Stimulated activated CD4-positive, alpha-beta T cell treated with anti-CD3 and anti-CD28 coated beads, TNF-alpha, amount 100 ng/mL, for 24 hours (primary cell): ENCODE results near the gene PF4V1.

Source experiments
- DNase-seq, 3 experiments: peaks; one replicate each; pipeline ENCODE4 v3.0.0-alpha.2; 2020; ENCODE audit warnings: low read depth in 3 of 3

PF4V1 gene

DNA sequence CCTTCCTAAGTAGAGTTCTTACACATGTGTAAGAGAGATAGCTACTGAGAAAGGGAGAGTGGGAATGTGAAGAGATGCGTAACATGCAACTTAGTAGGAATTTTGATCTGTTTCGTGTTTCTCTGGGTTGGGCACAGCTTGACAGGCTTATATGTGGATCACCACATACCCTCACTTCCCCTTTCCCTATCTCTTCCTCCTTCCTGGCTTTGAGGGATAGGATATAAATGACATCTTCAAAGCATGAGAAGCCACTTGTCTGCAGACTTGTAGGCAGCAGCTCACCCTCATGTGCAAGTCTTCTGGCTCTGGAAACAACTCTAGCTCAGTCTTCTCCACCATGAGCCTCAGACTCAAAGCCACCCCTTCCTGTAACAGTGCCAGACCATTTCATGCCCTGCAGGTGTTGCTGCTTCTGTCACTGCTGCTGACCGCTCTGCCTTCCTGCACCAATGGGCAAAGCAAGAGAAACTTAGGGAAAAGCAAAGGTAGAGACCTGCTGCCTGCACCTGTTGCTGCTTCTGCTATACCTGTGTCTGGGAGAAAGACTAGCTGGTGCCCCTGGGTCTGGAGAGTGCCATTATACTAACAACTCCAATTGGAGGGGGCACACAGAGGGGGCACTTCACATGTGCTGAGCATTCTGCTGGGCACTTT lies 5.4 kb upstream of the PF4V1 start:
- DNase-seq = no peak

DNA sequence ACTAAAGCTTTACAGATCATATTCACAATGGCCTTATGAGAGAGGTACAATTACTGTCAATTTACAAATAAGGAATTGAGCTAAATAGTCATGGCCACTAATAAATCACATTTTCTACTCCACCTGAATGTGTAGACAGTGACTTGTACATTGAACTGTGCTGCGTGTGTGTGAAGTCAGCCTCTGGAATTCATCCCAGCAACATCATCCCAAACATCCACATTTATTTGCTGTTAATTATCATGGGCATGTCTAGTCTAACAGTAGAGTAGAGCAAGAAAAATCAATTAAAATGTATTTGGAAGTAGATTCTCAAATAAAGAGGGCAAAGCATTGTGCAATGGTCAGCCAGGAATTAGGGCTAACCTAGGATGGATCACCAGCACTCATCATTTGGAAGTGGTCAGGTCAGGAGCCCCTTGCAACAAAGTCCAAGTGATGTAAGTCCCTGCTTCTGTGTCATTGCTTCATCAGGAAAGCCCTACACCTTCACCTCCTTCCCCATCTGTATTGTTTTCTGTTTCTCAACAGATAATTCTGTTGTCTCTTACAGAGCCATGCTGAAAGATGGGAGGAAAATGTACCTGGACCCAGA lies 4.8 kb upstream of the PF4V1 start:
- DNase-seq = no peak

DNA sequence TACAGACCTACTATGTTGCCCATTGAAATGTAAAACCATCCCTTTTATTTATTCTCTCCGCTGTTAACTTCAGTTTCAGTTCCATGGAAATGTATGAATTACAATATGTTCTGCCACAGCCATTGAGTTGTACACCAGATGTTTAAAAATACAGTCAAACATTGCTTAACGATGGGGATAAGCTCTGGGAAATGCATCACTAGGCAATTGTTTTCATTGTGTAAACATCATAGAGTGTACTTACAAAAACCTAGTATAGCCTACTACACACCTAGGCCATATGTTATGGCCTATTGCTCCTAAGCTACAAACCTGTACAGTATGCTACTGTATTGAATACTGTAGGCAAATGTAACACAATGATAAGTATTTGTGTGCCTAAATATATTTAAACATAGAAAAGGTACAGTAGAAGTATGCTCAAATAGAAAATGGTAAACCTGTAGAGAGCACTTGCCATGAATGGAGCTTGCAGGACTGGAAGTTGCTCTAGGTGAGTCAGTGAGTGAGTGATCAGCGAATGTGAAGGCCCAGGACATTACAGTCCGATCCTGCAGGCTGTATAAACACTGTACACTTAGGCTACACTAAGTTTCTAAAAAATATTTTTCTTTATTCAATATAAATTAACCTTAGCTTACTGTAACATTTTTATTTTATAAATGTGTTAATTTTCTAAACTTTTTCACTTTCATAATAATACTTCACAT lies 2.7 kb upstream of the PF4V1 start:
- no peak for DNase-seq

DNA sequence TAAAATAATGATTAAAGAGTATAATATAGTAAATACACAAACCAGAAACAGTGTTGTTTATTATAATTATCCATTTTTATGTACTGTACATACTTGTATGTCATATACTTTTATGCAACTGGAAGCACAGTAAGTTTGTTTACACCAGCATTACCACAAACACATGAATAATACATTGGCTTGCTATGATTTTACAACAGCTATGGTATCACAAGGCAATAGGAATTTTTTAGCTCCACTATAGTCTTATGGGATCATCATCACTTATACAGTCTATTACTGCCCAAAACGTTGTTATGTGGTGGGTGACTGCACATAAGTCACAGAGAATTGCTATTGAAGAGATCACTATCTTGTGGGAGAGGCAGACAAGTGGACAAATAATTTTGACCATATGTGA lies 1.8 kb upstream of the PF4V1 start:
- DNase-seq = no peak

DNA sequence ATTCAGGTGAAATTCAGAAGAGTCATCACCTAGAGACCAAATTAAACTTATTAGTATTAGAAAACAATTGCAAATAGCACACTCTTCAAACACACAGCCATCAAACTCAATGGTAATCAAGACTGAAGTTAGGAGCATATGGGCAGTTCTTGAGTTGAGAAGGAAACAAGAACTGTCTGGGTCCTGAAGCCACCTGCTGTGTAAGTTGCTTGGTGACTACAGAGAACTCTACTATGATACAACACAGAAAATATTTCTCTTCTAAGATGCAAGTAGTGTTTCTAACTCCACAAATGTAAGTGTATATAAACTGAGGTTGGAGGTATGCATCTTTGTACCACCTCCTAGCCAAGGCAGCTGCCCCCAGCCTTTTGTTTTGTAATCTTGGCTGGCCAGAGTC lies 325 bp upstream of the PF4V1 start:
- DNase-seq = no peak

DNA sequence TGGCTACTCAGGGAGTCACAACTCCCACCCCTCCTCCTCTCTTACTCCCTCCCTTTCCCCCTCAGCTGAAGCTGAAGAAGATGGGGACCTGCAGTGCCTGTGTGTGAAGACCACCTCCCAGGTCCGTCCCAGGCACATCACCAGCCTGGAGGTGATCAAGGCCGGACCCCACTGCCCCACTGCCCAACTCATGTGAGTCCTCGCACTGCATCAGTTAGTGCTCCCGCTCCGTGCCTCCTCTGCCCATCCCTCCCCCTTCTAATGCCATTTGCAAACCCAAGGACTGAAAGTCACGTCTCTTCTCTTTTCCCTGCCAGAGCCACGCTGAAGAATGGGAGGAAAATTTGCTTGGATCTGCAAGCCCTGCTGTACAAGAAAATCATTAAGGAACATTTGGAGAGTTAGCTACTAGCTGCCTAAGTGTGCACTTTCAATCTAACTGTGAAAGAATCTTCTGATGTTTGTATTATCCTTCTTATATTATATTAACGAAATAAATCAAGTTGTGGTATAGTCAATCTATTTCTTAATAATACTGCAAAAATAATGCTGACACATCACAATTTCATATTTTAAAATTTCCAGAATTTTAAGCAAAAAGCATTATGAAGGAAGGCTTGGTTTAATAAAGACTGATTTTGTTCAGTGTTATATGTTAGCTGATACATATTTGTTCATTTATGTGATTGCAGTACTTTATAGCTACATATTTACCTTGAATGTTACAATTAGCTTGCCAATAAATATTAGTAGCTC lies 800 bp downstream of the PF4V1 start:
- DNase-seq = no peak

DNA sequence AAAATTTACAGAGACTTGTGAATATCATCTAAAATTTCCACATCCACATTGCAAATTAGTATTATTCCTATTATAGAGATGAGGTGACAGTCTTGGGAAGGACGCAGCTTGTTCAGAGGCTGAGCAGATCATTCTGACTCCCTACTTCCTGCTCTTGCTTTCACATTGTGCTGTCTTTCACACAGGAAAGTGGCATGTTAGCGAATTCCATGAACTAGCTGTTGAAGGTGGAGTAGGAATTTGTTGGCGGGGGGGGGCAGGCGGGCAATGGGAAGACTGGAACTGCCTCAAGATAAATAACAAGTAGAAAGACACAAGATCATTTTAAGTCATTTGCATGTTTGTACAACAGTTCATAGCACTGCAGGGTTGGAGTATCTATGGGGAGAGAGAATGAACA lies 2.3 kb downstream of the PF4V1 start:
- DNase-seq = no peak

DNA sequence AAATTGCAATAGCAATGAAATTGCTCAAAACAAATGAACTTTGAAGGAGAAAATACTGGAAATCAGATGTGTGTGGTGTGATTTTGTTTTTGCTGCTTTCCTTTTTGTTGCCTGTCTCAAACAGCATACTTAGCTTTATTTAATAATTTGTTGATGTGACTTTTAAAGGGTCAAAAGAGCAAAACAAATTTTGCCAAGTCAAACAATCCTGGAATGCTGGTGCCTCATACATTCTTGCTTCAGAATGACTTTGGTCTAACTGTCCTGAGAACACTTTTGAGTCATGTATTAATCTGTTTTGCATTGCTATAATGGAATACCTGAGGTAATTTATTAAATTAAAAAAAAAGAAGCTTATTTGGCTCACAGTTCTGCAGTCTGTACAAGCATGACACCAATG lies 3.4 kb downstream of the PF4V1 start:
- DNase-seq = no peak

DNA sequence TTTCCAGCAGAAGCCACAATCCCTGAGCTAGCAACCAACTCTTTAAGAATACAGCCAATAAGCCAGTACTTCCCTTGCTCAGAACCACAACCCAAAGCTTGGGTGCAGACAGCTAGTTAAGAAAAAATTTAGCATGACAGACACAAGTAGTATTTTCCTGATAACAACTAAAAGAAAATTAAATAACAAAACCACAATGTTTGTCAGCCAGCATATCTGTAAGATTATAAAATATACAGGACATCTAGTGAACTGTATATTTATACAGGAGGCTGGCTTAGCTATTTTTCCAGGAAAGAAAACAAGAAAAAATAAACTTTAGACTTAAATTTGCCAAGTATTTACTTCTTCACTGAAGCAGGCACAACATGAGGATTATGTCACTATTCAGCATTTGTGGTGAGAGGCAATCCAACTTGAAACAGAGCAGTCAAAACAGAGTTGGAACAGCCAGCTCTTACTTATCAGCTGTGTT lies 6.6 kb downstream of the PF4V1 start:
- no peak for DNase-seq

DNA sequence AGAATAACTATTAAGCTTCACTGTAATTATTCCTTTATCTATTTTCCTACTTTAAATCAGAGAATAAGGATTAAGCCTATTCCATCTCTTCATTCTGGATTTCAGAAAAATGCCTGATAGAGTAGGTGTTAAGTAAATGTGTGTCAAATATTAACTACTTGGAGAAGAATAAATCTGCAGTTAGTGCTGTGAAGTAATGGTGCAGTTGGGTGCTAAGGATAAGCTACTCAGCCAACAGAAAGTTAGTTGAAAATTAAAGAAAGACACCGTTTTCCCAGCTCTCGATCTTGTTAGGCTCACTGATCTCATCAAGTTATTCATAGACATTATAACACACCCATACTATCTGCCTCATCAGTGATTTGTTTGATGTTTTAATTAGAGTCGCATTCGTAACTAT lies 7.1 kb downstream of the PF4V1 start:
- no peak for DNase-seq

DNA sequence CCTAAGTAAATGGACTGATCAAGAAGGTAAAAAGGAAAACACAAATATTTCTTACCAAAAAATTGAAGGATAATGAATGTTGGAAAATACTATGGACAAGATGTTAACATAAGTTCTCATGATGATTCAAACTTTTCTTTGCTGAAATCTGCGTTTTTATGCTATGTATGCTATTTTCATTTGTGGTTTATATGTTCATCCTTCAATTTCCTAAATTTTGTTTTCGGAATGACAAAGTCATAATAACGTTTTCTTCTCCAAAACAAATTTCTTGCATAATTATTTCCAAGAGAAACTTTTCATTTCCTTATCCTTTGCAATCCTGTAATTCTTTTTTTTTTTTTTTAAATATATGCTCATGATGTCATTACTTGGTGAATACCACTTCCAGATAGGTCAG lies 7.8 kb downstream of the PF4V1 start:
- no peak for DNase-seq

DNA sequence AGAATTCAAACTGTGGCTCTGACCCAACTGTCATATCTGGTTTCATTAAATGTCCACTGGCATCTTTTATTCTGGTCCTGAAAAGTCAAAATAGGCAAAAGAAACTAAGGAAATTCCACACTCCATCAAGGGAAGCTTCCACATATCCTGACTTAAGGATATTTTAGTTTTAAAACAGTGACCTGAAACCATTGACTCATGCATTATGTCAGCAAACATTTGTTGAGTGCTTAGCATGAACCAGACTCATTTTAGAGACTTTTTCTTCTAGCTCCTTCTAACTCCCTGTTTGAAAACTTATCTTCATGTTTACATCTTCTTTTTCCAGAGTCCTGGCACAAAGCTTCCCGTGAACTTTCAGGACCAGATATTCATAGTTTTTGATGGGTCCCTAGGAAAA lies 9.2 kb downstream of the PF4V1 start:
- DNase-seq = no peak

DNA sequence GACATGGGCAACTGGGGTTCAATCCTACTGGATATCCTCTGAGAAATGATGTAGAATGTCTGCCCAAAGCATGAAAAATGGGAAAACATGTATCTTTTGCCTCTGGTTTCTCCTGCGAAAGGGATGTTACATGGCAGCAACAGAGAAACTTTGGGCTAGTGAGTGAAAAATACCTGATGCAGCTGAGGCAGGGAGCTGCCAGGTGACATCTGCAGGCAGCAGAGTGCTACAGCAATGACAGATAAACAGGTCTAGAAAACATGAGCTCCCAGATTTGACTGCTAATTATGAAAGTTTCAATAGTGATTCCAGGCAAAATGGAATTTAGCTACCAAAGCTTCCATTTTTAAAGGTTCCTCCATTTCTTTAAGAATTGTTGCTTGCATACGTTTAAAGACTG lies 11.3 kb downstream of the PF4V1 start:
- DNase-seq = no peak

DNA sequence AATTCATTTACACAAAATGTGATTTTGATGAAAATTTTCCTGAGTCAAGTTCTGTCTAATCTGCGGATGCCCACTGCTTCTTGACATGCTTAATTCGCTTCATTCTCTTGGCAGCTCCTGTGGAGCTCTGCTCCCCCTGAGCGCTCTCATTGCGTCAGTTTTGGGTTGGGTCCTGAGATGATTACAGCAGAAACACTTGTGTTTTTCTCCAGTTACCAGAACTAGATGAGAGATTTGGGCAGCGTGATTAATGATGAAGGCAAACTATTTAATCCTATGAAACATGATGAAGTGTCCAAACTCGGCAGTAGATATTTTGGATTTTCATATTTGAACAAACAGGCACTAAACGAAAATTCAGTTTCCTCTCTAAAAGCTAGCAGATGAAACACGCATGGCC lies 11.9 kb downstream of the PF4V1 start:
- DNase-seq = no peak

DNA sequence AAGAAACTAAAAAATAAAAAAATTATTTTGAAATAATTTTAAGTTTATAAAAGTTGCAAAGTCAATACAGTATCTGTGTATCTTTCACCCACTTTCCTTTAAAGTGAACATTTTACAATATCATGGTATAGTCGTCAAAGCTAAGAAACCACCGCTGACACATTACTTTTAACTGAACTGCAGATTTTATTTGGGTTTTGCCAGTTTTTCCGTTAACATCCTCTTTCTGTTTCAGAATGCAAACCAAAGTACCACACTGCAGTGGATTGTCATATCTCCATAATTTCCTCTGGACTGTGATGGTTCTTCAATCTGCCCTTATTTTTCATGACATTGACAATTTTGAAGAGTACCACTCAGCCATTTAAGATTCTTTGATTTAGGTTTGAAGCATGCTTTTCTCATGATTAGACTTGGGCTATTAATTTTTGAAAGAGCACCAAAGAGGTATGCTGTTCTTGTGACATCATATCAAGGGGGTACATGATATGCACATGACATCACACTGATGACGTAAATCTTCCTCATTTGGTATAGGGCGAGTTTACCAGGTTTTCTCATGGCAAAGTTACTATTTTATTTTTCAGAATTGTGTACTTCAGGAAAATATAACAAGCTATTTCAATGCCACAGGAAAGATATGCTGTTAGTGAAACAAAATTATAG lies 12.5 kb downstream of the PF4V1 start:
- DNase-seq = no peak

DNA sequence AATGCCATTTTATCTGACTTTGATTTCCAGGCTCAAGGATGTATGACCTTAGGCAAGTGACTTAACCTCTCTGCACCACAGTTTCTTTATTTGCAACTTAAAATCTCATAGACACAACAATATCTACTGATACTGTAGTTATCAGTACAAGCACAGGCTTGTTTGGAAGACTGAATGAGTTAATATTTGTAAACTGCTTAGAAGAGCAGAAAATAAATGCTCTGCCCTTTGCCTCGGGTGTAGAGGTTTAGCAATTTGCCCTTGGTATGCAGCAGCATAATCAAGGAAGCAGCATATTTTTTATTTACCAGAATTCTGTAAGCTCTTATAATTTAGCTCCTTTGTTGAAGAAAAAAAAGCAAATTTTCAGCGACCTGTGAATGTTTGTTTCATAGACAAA lies 13.2 kb downstream of the PF4V1 start:
- DNase-seq = no peak

DNA sequence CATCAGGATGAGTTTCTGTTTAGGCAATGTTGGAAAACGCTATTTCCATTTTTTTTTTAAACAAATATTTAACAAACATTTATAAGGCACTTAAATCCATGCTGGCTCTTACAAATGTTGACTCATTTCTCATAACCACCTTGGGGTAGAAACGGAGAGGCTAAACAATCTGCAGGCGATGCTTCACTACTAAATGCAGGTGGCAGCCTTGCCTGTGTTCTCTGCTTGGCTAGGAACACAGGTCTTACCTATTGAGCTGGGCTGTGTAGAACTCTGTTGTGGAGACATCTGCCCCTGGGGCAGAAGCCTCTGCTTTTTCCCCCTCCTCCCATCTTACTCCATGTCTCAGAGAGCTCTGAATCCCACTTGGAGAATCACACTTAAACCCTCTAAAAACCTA lies 14.7 kb downstream of the PF4V1 start:
- DNase-seq = no peak

DNA sequence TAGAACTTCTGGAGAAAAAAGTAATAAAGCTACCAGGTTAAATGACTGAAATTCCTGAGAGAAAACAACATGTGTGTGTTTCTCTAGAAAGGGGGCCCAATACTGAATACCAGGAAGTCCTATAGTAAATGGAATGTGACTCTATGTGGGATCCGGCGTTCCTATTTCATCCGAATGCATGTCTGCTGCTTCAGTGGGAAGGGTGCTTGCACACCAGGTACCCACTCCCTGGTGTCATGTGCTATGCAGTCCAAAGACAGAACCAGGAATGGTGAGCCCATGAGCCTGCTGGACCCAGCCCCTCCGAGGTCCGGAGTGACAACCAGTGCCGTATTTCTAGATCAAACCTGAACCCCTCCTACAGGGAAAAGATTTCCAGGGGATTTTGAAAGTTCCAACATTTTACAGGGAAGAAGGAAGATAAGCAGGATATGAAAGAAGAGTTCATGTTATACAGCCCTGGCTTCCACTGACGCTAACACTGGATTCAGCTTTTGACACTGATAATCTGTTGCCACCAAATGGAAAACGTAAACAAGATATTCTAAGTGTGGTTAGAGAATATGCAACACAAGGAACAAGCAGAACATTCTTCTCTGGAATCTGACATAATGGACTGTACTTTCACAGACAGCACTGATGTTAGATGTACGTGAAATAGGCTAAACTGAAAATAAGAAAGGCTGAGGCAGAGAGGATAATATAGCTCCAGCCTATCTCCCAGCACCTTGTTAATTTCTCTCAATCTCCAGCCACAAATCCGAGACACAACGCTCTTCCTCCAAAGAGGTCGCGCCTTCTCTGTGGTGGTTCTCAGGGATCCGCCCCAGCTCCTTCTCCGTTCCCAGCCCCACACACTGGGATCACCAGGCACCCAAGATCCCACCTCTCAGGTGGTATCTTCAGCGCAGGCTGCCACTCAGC lies 15.4 kb downstream of the PF4V1 start:
- no peak for DNase-seq

DNA sequence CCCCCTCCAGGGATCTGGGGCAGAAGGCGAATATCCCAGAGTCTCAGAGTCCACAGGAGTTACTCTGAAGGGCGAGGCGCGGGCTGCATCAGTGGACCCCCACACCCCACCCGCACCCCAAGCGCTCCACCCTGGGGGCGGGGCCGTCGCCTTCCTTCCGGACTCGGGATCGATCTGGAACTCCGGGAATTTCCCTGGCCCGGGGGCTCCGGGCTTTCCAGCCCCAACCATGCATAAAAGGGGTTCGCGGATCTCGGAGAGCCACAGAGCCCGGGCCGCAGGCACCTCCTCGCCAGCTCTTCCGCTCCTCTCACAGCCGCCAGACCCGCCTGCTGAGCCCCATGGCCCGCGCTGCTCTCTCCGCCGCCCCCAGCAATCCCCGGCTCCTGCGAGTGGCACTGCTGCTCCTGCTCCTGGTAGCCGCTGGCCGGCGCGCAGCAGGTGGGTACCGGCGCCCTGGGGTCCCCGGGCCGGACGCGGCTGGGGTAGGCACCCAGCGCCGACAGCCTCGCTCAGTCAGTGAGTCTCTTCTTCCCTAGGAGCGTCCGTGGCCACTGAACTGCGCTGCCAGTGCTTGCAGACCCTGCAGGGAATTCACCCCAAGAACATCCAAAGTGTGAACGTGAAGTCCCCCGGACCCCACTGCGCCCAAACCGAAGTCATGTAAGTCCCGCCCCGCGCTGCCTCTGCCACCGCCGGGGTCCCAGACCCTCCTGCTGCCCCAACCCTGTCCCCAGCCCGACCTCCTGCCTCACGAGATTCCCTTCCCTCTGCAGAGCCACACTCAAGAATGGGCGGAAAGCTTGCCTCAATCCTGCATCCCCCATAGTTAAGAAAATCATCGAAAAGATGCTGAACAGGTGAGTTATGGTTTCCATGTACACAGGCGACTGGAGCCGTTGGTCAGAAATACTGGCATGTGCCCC lies 16.3 kb downstream of the PF4V1 start, which contains the start of gene CXCL1:
CXCL1 (plus strand) TSS at position 264 of the 926 bp plus-strand sequence; CDS start at position 342, 78 bp downstream.
- no peak for DNase-seq

DNA sequence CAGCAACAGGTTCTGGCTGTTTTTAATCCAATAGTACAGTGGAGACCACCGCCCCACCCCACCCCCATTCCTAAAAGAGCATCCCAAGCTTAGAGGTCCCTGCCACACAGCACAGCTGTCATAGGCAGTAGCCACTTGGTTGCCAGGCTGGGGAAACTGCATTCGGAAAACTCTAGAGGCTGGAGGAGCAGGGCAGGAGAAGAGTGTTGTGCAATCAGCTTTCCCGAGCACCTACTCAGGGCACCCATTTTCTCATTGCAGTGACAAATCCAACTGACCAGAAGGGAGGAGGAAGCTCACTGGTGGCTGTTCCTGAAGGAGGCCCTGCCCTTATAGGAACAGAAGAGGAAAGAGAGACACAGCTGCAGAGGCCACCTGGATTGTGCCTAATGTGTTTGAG lies 17.2 kb downstream of the PF4V1 start:
- no peak for DNase-seq
